HCT116 (cell line): ENCODE measurements around the gene MIR17HG. TPM values are rescaled to one million over a fixed set of nuclear protein-coding genes. Genes with fewer than 3 reads are reported as not detected.

Source experiments
- ATAC-seq: fragments of 200-7000 bp; cut with Tn5 transposase; 2 replicates; pipeline ENCODE4 v1.9.1; 2020; ENCODE audit warnings: mild to moderate bottlenecking, moderate library complexity
- BruUV-seq: library from RNA; stranded (reverse); fragments of 400-500 nt; replicated peaks from 2 replicates; lab custom pipeline; 2021; lab: Mats Ljungman, UMichigan
- CTCF ChIA-PET: fragments of 300-600 bp; sonication (Branson Sonifier 250); formaldehyde crosslinking; loops from one replicate; lab custom pipeline; 2021; ENCODE audit warnings: antibody characterized with exemption; lab: Charles Lee
- POLR2A ChIA-PET: fragments of 300-600, 350-600 bp; sonication (Branson Sonifier 250); formaldehyde crosslinking; loops from one replicate; lab custom pipeline; 2021; ENCODE audit warnings: antibody characterized with exemption; lab: Charles Lee
- RAD21 ChIA-PET, 2 experiments: fragments of 300-600 bp; sonication (Branson Sonifier 250); formaldehyde crosslinking; loops; one replicate each; lab custom pipeline; 2023; ENCODE audit warnings: low total read pairs in 2 of 2; ENCODE audit not compliant: uncharacterized antibody in 2 of 2, unreplicated experiment in 2 of 2, low non-redundant PET in 1 of 2; lab: Charles Lee
- DNase-seq: peaks from one replicate; pipeline ENCODE4 v3.0.0-alpha.2; 2010; ENCODE audit warnings: low read depth, low spot score
- H2AFZ ChIP-seq: fragments of 200-600 bp; shearing (Covaris generic), sonication (generic); 2 replicates; pipeline ENCODE4 v1.6.1; 2017; ENCODE audit warnings: low read depth, mixed run types, mixed read lengths, antibody characterized with exemption, low read length; ENCODE audit not compliant: poor library complexity, severe bottlenecking
- H3K27ac ChIP-seq: 2 replicates; pipeline ENCODE4 v1.5.1; 2012; ENCODE audit warnings: low read depth, low read length
- H3K27me3 ChIP-seq: fragments of 200-600 bp; sonication (generic); 2 replicates; pipeline ENCODE4 v1.6.1; 2016; ENCODE audit warnings: mixed run types, low read length, mixed read lengths; ENCODE audit not compliant: insufficient read depth
- H3K36me3 ChIP-seq, 2 experiments: fragments of 200-500 bp in 1 of 2; fragments of 200-600 bp in 1 of 2; sonication (Bioruptor generic) in 1 of 2; sonication (generic) in 1 of 2; 2 replicates each; pipeline versions ENCODE4 v1.5.1 to v1.6.1; 2014 to 2016; ENCODE audit warnings: low read length in 2 of 2, inconsistent platforms in 1 of 2, mixed read lengths in 1 of 2, mixed run types in 1 of 2; ENCODE audit not compliant: insufficient read depth in 2 of 2, control insufficient read depth in 1 of 2
- H3K4me1 ChIP-seq, 2 experiments: fragments of 200-600 bp in 1 of 2; sonication (generic) in 1 of 2; 2 replicates each; pipeline versions ENCODE4 v1.5.1 to v1.6.1; 2012 to 2017; ENCODE audit warnings: low read length in 2 of 2, inconsistent platforms in 1 of 2, mild to moderate bottlenecking in 1 of 2, mixed read lengths in 1 of 2, mixed run types in 1 of 2, moderate library complexity in 1 of 2; ENCODE audit not compliant: insufficient read depth in 2 of 2, control insufficient read depth in 1 of 2
- H3K4me2 ChIP-seq: fragments of 200-600 bp; sonication (generic); 2 replicates; pipeline ENCODE4 v1.6.1; 2017; ENCODE audit warnings: mixed run types, low read length, mixed read lengths
- H3K4me3 ChIP-seq, 2 experiments: fragments of 200-600 bp in 1 of 2; sonication (generic) in 1 of 2; replicated peaks in 1 of 2; 2 replicates each; pipeline ENCODE4 v1.5.1; 2011 to 2016; ENCODE audit warnings: low read length in 2 of 2, control low read depth in 1 of 2, low read depth in 1 of 2, mild to moderate bottlenecking in 1 of 2, mixed read lengths in 1 of 2, mixed run types in 1 of 2
- H3K79me2 ChIP-seq: fragments of 200-600 bp; sonication (generic); 2 replicates; pipeline ENCODE4 v1.6.1; 2017; ENCODE audit warnings: mild to moderate bottlenecking, mixed run types, low read length, moderate library complexity, mixed read lengths; ENCODE audit not compliant: insufficient read depth
- H3K9ac ChIP-seq: fragments of 200-600 bp; sonication (generic); 2 replicates; pipeline ENCODE4 v1.6.1; 2016; ENCODE audit warnings: low read length, mixed read lengths
- H3K9me2 ChIP-seq: fragments of 200-600 bp; sonication (generic), shearing (Covaris generic); 2 replicates; pipeline ENCODE4 v1.6.1; 2017; ENCODE audit warnings: mixed run types, mild to moderate bottlenecking, moderate library complexity; ENCODE audit not compliant: insufficient read depth
- H3K9me3 ChIP-seq, 2 experiments: fragments of 200-500 bp in 1 of 2; fragments of 200-600 bp in 1 of 2; sonication (Bioruptor generic) in 1 of 2; sonication (generic) in 1 of 2; 2 replicates each; pipeline ENCODE4 v1.6.1; 2014 to 2017; ENCODE audit warnings: low read length in 2 of 2, mixed read lengths in 2 of 2, inconsistent platforms in 1 of 2, low read depth in 1 of 2, mild to moderate bottlenecking in 1 of 2, mixed run types in 1 of 2, moderate library complexity in 1 of 2; ENCODE audit not compliant: control insufficient read depth in 1 of 2, insufficient read depth in 1 of 2
- H4K20me1 ChIP-seq: fragments of 200-600 bp; sonication (generic), shearing (Covaris generic); 2 replicates; pipeline ENCODE4 v1.6.1; 2017; ENCODE audit warnings: mixed run types, mild to moderate bottlenecking, moderate library complexity; ENCODE audit not compliant: insufficient read depth
- ATF3 ChIP-seq: IDR thresholded peaks from 2 replicates; pipeline ENCODE4 v1.6.1; 2012
- CEBPB ChIP-seq: IDR thresholded peaks from 2 replicates; pipeline ENCODE4 v1.6.1; 2012; ENCODE audit warnings: low read depth
- CTCF ChIP-seq, 3 experiments: fragments of 200-600 bp in 1 of 3; sonication (generic) in 1 of 3; IDR thresholded peaks in 2 of 3; conservative IDR thresholded peaks in 1 of 3; 2 replicates each; pipeline ENCODE4 v1.5.1; 2012 to 2017; ENCODE audit warnings: low read depth in 2 of 3, low read length in 2 of 3, antibody characterized with exemption in 1 of 3, borderline replicate concordance in 1 of 3, control low read depth in 1 of 3, mild to moderate bottlenecking in 1 of 3, mixed read lengths in 1 of 3, mixed run types in 1 of 3, moderate library complexity in 1 of 3; ENCODE audit not compliant: insufficient read depth in 1 of 3
- EGR1 ChIP-seq: IDR thresholded peaks from 2 replicates; pipeline ENCODE4 v1.6.1; 2012; ENCODE audit warnings: low read depth
- ELF1 ChIP-seq: IDR thresholded peaks from 2 replicates; pipeline ENCODE4 v1.6.1; 2012; ENCODE audit warnings: low read depth, borderline replicate concordance
- EZH2phosphoT487 ChIP-seq: fragments of 200-600 bp; IDR thresholded peaks from 2 replicates; pipeline ENCODE4 v1.6.1; 2018; ENCODE audit warnings: antibody characterized with exemption, borderline replicate concordance
- JUND ChIP-seq: IDR thresholded peaks from 2 replicates; pipeline ENCODE4 v1.6.1; 2012
- RAD21 ChIP-seq: IDR thresholded peaks from 2 replicates; pipeline ENCODE4 v1.6.1; 2012; ENCODE audit warnings: low read depth, mild to moderate bottlenecking
- REST ChIP-seq: IDR thresholded peaks from 2 replicates; pipeline ENCODE4 v1.6.1; 2012; ENCODE audit warnings: low read depth
- SIN3A ChIP-seq: IDR thresholded peaks from 2 replicates; pipeline ENCODE4 v1.6.1; 2012; ENCODE audit warnings: low read depth
- SRF ChIP-seq: IDR thresholded peaks from 2 replicates; pipeline ENCODE4 v1.6.1; 2012; ENCODE audit warnings: low read depth
- TCF7L2 ChIP-seq: IDR thresholded peaks from 2 replicates; pipeline ENCODE4 v1.7.0; 2011; ENCODE audit warnings: borderline replicate concordance, inconsistent platforms; ENCODE audit not compliant: insufficient read depth, insufficient read length; ENCODE audit errors: extremely low read depth
- ZBTB33 ChIP-seq: IDR thresholded peaks from 2 replicates; pipeline ENCODE4 v1.6.1; 2011; ENCODE audit warnings: mild to moderate bottlenecking, low read length, moderate library complexity; ENCODE audit not compliant: insufficient replicate concordance; ENCODE audit errors: extremely low read depth
- intact Hi-C: fragments of 100-400 bp; cut with micrococcal nuclease; formaldehyde crosslinking; loops from 2 replicates; pipeline ENCODE4 v1.10.0; 2022
- total RNA-seq: library from RNA; stranded (reverse); gene quantifications from one replicate; pipeline ENCODE4 v1.2.1, GENCODE V29; 2021; ENCODE audit not compliant: unreplicated experiment

MIR17HG gene
- total RNA-seq, 1 experiment from 2014 or later: 10.3 TPM

GRCh38 chr13:91353494-91353893 is 6.0 kb downstream of the MIR17HG start:
- Histone ChIP-seq H3K4me2 (no peak overlapping the region), H3K9ac (no peak overlapping the region), H3K79me2 (peaks cover 44% of the 10 kb centered on the region), H3K27me3 (no peaks in the 10 kb centered on the region), H4K20me1 (peaks cover 47% of the 10 kb centered on the region; the same call in 1 of the 2 replicates), H3K36me3 (peaks cover 50 to 57% of the 10 kb centered on the region in 2 experiments), H3K9me2 (no peaks in the 10 kb centered on the region), H3K4me3 (no peak overlapping the region), H3K9me3 (no peaks in the 10 kb centered on the region), H3K27ac (no peak overlapping the region), H3K4me1 (peaks cover 0 to 8% of the 10 kb centered on the region in 2 experiments; a peak in 2 of 4 replicates), H2AFZ (no peak overlapping the region)
- BruUV-seq: no TSS peak
- intact Hi-C loops: no loop called here
- ATAC-seq: no peak
- CTCF ChIA-PET: no interaction called here
- TF ChIP-seq JUND (no peak), REST (no peak), ELF1 (no peak), SRF (no peak), ZBTB33 (no peak), SIN3A (no peak), EZH2phosphoT487 (no peak), CTCF (IDR thresholded peaks at IDR 0.05 in 2 of 3, conservative IDR thresholded peaks at IDR 0.05 in 1 of 3; ENCODE audit: borderline replicate concordance in 1 of 3, insufficient read depth in 1 of 3, low read depth in 2 of 3, low read length in 2 of 3) (no peak), EGR1 (no peak), CEBPB (no peak), ATF3 (no peak), TCF7L2 (no peak), RAD21 (no peak)
- DNase-seq: no peak
- POLR2A ChIA-PET: no interaction called here
- RAD21 ChIA-PET: no interaction called here
